Activated CD4-positive, alpha-beta T cell treated with anti-CD3 and anti-CD28 coated beads for 36 hours (primary cell): ENCODE results near the gene CECR2. TPM values are rescaled to one million over a fixed set of nuclear protein-coding genes. Genes with fewer than 3 reads are reported as not detected.

Source experiments
- ATAC-seq: fragments of 200-7000 bp; cut with Tn5 transposase; one replicate; pipeline ENCODE4 v1.10.0; 2021; ENCODE audit warnings: mild to moderate bottlenecking, moderate library complexity
- CTCF ChIA-PET: fragments of 350-600 bp; sonication (Branson Sonifier 250); formaldehyde crosslinking; loops from one replicate; lab custom pipeline; 2021; ENCODE audit warnings: antibody characterized with exemption; lab: Charles Lee
- POLR2A ChIA-PET: fragments of 350-600 bp; sonication (Branson Sonifier 250); formaldehyde crosslinking; loops from one replicate; lab custom pipeline; 2021; ENCODE audit warnings: antibody characterized with exemption, inconsistent platforms; lab: Charles Lee
- DNase-seq: peaks from one replicate; pipeline ENCODE4 v3.0.0-alpha.2; 2020
- H3K27ac Mint-ChIP-seq: one replicate; pipeline ENCODE4 v1.8.0; 2021; ENCODE audit warnings: mixed read lengths
- H3K27me3 Mint-ChIP-seq: one replicate; pipeline ENCODE4 v1.8.0; 2021; ENCODE audit warnings: mixed read lengths
- H3K36me3 Mint-ChIP-seq: one replicate; pipeline ENCODE4 v1.8.0; 2021; ENCODE audit warnings: low read depth, mixed read lengths
- H3K4me1 Mint-ChIP-seq: one replicate; pipeline ENCODE4 v1.8.0; 2021; ENCODE audit warnings: mixed read lengths
- H3K4me3 Mint-ChIP-seq: one replicate; pipeline ENCODE4 v1.8.0; 2021; ENCODE audit warnings: mild to moderate bottlenecking, moderate library complexity, mixed read lengths
- H3K9me3 Mint-ChIP-seq: one replicate; pipeline ENCODE4 v1.8.0; 2021; ENCODE audit warnings: low read depth, mixed read lengths
- intact Hi-C, 2 experiments: fragments of 100-400 bp; cut with DNase I in 1 of 2; cut with micrococcal nuclease in 1 of 2; formaldehyde crosslinking; loops; one replicate each; pipeline versions ENCODE4 v1.14.2 to v1.15.1; 2022 to 2024; cut with DNase I, micrococcal nuclease
- total RNA-seq, 2 experiments: library from RNA; stranded (reverse); gene quantifications; one replicate each; pipeline ENCODE4 v1.2.3, GENCODE V29; 2021

Gene CECR2
- total RNA-seq, 2 experiments from 2014 or later, result 0.18 TPM; not detected in 1

DNA sequence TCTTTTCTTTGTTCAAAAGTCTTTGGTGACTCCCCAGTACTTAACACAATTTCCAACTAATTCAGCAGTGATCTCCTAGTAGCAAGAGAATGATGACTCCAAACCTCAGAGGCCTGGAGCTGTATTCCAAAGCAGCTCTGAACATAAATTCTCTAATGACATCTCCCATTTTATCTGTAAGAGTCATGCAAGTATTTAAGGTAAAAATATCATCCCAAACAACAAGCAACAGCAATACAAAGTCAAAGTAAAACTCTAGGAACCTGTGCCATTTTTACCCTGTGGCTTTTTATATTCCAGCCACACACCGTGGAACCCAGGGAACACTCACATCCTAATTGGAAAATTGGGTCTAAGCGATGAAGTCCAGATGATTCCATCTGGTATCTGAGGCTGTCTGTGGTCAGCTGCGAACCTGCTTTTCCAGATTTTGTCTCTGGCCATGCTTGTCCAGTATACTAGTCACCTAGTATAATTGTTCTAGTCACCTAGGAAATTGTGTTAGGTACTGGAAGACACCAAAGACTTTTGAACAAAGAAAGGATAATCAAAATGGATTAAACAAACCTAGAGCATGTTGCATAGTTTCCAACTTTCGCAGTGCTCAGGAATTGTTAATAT lies 101.7 kb downstream of the CECR2 start:
- ChIA-PET POLR2A (no interaction called here), CTCF (interaction anchor here (0.8 kb wide), 1 partner anchor 18 kb away, joined by 3 read pairs; no protein-coding TSS in a partner anchor)
- no peak for ATAC-seq
- no peak overlapping the region for H3K4me3 Mint-ChIP-seq
- peaks cover 14% of the 10 kb centered on the region for H3K27me3 Mint-ChIP-seq
- no peaks in the 10 kb centered on the region for H3K36me3 Mint-ChIP-seq
- no peaks in the 10 kb centered on the region for H3K4me1 Mint-ChIP-seq
- no peaks in the 10 kb centered on the region for H3K9me3 Mint-ChIP-seq
- intact Hi-C loops, result no loop called here
- H3K27ac Mint-ChIP-seq, result no peak overlapping the region
- DNase-seq, result no peak

DNA sequence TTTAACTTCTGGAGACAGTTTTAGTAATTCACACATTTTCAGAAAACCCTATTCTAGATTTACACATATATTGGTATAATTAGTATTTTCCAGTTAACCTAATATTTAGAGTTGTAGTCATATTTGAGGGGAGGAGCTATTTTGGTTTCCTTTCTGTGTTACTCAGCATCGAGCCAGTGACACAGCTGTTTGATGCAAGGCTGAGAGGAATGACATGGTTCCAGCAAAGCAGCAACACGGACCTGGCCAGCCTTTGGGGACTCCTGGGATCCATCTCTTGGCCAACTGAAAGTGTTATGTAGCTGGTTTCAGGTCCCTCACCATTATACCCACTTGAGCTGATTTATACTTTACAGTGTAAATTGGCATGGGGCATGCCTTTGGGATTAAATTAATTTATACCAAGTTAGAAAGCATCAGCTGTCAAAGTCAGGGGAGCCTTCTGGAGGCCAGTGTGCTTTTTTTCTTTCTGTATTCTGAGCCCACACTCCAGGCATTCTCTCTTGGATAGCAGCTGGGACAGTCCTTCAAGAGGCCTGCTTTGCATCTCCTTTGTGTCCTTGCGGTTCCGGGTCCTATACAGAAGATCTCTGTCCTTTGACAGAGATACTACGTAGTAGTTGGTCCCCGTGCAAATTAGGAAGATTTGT lies 102.8 kb downstream of the CECR2 start:
- ChIA-PET CTCF (interaction anchor here (0.6 kb wide), 1 partner anchor 9 kb away, joined by 3 read pairs; no protein-coding TSS in a partner anchor), POLR2A (no interaction called here)
- ATAC-seq (no peak), DNase-seq (no peak)
- Mint-ChIP-seq H3K4me3 (no peak overlapping the region), H3K4me1 (no peaks in the 10 kb centered on the region), H3K9me3 (no peaks in the 10 kb centered on the region), H3K27me3 (peaks cover 16% of the 10 kb centered on the region), H3K36me3 (no peaks in the 10 kb centered on the region), H3K27ac (no peak overlapping the region)
- intact Hi-C loops, result no loop called here

DNA sequence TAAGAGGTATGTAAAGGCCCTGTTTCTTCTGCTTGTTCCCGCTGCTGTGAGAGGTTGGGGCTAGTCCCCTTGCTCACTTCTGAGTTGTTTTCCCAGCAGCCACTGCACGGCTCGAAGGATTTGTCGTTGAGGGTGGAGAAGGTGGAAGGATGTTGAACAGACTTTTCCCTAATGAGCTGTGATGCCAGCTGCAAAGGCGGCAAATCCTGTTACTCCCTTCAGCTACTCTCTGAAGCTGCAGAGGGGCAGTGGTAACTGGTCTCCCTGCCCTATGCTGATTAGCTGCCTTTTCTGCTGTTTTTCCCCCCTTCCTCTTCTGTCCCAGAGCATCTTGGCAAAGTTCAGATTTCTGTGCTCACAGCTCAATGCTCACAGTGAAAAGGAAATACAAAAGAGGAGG lies 103.7 kb downstream of the CECR2 start:
- ChIA-PET POLR2A (interaction anchor here (0.5 to 0.6 kb wide), 2 partner anchors 110 to 247 kb away, joined by 3 to 5 read pairs; no protein-coding TSS in a partner anchor), CTCF (interaction anchor here (1.0 to 1.3 kb wide), 2 partner anchors 28 to 97 kb away, joined by 3 read pairs; no protein-coding TSS in a partner anchor)
- H3K4me3 Mint-ChIP-seq, result no peak overlapping the region
- no peaks in the 10 kb centered on the region for H3K36me3 Mint-ChIP-seq
- peaks cover 16% of the 10 kb centered on the region for H3K27me3 Mint-ChIP-seq
- H3K9me3 Mint-ChIP-seq, result no peaks in the 10 kb centered on the region
- no peak overlapping the region for H3K27ac Mint-ChIP-seq
- no peaks in the 10 kb centered on the region for H3K4me1 Mint-ChIP-seq
- ATAC-seq (no peak), DNase-seq (no peak)
- intact Hi-C loops, result no loop called here

DNA sequence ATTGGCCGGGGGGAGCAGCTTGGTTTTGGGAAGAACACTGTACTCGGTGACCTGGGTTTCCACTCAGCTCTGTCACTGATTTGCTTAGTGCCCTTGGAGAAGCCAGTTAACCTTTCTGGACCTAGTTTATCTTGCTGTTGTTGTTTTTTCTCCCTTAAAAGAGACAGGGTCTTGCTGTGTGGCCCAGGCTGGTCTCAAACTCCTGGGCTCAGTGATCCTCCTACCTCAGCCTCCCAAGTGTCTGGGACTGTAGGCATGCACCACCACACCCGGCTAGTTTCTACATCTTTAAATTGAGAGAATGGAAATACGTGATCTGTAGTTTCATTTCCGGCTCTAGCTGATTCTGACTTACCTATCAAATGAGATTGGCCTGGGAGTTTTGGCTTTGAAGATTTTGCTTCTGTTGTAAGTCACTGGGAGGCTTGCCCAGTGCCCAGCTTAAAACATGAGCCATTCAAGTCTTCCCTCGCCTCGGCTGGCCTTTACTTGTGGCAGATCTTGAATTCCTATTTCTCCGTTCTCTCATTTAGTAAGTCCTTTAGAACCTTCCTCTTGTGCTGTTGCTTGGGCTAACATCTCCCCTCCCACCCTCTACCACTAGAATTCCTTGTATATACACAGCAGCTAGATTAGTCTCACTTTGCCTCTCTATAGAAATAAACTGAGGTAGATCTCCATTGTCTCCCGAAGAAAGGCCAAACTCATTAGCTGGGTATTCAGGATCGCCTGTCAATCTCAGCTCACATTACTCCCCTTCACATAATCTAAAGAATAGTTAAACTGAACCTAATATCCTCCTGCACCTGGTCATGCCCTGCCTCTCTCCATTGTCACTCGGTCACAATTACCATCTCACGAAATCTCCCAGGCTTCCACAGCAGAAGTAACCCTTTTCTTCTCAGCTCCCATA lies 106.3 kb downstream of the CECR2 start:
- Mint-ChIP-seq H3K36me3 (no peaks in the 10 kb centered on the region), H3K9me3 (no peaks in the 10 kb centered on the region), H3K4me3 (no peak overlapping the region), H3K27me3 (peaks cover 23% of the 10 kb centered on the region), H3K4me1 (no peaks in the 10 kb centered on the region), H3K27ac (no peak overlapping the region)
- ATAC-seq (no peak), DNase-seq (no peak)
- POLR2A ChIA-PET, result no interaction called here
- intact Hi-C loops, result no loop called here
- CTCF ChIA-PET, result interaction anchor here (1.6 kb wide), 1 partner anchor 26 kb away, joined by 3 read pairs; no protein-coding TSS in a partner anchor

DNA sequence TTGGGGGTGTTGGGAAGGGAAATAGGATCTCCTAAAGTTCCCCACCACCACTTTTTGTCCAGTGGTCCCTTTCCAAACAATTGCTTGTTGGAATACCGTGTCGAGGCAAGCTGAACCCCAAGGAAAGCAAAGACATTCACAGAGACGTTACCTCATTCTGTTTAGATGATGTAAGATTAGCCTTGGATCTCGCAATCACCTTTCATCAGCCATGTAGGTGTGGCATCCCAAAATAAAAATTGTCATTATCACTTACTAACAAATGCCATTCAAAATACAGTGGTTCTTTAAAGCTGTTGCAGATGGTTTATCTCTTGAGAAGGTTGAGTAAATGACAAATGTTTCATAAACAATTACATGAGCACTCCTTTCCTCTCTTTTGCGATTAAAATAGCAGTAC lies 107.6 kb downstream of the CECR2 start:
- Mint-ChIP-seq H3K9me3 (no peaks in the 10 kb centered on the region), H3K27me3 (peaks cover 23% of the 10 kb centered on the region), H3K27ac (no peak overlapping the region), H3K4me1 (no peaks in the 10 kb centered on the region), H3K4me3 (no peak overlapping the region), H3K36me3 (no peaks in the 10 kb centered on the region)
- POLR2A ChIA-PET, result no interaction called here
- CTCF ChIA-PET, result interaction anchor here (0.6 to 1.6 kb wide), 2 partner anchors 25 to 372 kb away, joined by 3 read pairs; no protein-coding TSS in a partner anchor
- no peak for ATAC-seq
- intact Hi-C loops, result no loop called here
- DNase-seq, result no peak

DNA sequence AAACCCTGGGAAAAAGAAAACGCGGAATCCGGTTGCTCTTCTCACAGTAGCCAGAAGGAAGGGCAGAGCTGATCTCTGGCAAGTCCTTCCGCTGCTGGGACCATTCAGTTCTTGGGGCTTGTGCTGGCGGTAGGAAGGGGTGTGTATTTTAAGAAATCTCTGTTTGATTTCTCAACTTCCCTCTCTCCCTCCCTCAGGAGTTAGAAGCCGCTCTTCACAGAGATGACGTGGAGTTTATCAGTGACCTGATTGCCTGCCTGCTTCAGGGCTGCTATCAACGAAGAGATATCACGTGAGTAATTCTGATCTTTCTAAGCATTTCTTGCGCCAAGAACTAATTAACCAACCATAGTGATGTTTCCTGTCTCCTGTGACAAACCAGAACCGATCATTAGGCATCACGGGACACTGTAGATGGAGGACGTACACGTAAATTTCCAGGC lies 108.2 kb downstream of the CECR2 start:
- Mint-ChIP-seq H3K27me3 (peaks cover 23% of the 10 kb centered on the region), H3K4me3 (no peak overlapping the region), H3K27ac (no peak overlapping the region), H3K4me1 (no peaks in the 10 kb centered on the region), H3K9me3 (no peaks in the 10 kb centered on the region), H3K36me3 (no peaks in the 10 kb centered on the region)
- no peak for ATAC-seq
- DNase-seq, result no peak
- intact Hi-C loops, result no loop called here
- POLR2A ChIA-PET, result no interaction called here
- CTCF ChIA-PET, result interaction anchor here (1.6 kb wide), 1 partner anchor 24 kb away, joined by 3 read pairs; no protein-coding TSS in a partner anchor

DNA sequence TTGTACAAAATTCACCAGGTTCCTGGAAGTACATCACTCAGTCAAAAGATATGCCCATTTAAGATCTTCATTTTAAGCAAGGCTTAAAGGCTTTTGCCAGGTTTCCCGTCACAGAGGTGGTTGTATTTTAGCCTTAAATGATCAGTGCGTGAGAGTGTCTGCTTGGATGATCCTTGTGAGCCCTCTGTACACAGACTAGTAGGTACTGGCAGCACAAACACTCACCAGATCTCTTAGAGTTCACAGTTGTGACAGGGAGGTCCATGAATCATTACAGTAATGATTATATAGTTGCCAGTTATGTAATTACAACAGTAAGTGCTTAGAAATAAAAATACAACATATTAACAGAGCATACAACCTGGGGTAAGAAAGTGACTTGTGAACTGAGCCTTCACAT lies 109.9 kb downstream of the CECR2 start:
- intact Hi-C loops, result no loop called here
- Mint-ChIP-seq H3K27me3 (peaks cover 23% of the 10 kb centered on the region), H3K9me3 (no peaks in the 10 kb centered on the region), H3K27ac (no peak overlapping the region), H3K36me3 (no peaks in the 10 kb centered on the region), H3K4me1 (no peaks in the 10 kb centered on the region), H3K4me3 (no peak overlapping the region)
- CTCF ChIA-PET, result interaction anchor here (1.0 kb wide), 1 partner anchor 10 kb away, joined by 3 read pairs; no protein-coding TSS in a partner anchor
- no peak for DNase-seq
- POLR2A ChIA-PET, result no interaction called here
- ATAC-seq, result no peak

DNA sequence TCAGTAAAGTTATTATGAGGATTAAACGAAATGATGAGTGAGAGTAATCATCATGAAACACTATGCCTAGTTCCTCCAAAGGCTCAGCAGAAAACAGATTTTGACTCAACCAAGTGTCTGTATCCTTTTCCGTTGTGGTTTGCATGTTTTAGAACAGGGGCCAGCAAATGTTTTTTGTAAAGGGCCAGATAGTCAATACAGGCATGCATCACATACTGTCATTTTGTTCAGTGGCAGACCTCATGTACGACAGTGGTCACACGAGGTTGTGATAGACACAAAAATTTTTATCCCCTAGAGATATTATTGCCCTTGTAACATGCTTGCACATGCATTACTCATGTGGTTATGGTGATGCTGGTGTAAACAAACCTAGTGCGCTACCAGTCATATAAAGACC lies 112.2 kb downstream of the CECR2 start:
- no peaks in the 10 kb centered on the region for H3K9me3 Mint-ChIP-seq
- no peak for DNase-seq
- no peaks in the 10 kb centered on the region for H3K4me1 Mint-ChIP-seq
- no peak overlapping the region for H3K4me3 Mint-ChIP-seq
- H3K36me3 Mint-ChIP-seq, result no peaks in the 10 kb centered on the region
- H3K27me3 Mint-ChIP-seq, result peaks cover 13% of the 10 kb centered on the region
- no peak overlapping the region for H3K27ac Mint-ChIP-seq
- ATAC-seq, result no peak
- CTCF ChIA-PET, result interaction anchor here (0.6 kb wide), 1 partner anchor 10 kb away, joined by 3 read pairs; no protein-coding TSS in a partner anchor
- intact Hi-C loops, result no loop called here
- POLR2A ChIA-PET, result interaction anchor here (0.6 kb wide), 1 partner anchor 421 kb away, joined by 4 read pairs; no protein-coding TSS in a partner anchor

DNA sequence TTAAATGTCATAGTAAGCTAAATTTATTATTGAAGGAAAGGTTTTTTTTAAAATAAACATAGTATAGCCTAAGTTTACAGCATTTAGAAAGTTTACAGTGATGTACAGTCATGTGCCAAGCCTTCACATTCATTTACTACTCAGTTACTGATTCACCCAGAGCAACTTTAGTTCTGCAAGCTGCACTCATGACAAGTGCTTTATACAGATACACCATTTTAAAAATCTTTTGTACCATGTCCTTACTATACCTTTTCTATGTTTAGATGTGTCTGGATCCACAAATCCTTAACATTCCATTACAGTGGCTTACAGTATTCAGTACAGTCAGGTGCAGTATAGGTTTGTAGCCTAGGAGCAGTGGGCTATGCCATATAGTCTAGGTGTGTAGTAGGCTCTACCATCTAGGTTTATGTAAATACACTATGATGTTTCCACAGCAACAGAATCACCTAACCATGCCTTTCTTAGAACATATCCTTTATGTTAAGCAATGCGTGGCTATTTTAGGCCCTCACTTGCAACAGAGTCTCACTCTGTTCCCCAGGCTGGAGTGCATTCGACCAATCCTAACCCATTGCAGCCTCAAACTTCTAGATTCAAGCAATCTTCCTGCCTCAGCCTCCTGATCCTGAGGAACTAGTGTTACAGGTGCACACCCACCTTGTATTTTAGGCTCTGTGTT lies 114.6 kb downstream of the CECR2 start:
- intact Hi-C loops, result no loop called here
- Mint-ChIP-seq H3K36me3 (no peaks in the 10 kb centered on the region), H3K4me1 (no peaks in the 10 kb centered on the region), H3K27me3 (peaks cover 5% of the 10 kb centered on the region), H3K4me3 (no peak overlapping the region), H3K9me3 (no peaks in the 10 kb centered on the region), H3K27ac (no peak overlapping the region)
- POLR2A ChIA-PET, result no interaction called here
- CTCF ChIA-PET, result interaction anchor here (1.1 to 1.4 kb wide), 2 partner anchors 18 to 42 kb away, joined by 3 to 6 read pairs; no protein-coding TSS in a partner anchor
- DNase-seq, result no peak
- ATAC-seq, result no peak

DNA sequence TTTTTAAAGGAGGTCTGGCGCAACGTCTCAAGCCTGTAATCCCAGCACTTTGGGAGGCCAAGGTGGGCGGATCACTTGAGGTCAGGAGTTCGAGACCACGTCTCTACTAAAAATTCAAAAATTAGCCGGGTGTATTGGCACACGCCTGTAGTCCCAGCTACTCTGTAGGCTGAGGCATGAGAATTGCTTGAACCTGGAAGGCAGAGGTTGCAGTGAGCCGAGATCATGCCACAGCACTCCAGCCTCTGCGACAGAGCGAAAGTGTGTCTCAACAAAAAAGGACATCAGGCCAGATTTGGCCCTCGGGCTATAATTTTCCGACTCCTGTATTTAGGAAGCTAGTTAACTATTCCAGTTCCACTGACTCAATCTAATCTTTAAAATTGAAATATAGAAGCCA lies 115.3 kb downstream of the CECR2 start:
- intact Hi-C loops, result no loop called here
- ATAC-seq, result no peak
- ChIA-PET POLR2A (no interaction called here), CTCF (interaction anchor here (1.4 kb wide), 1 partner anchor 17 kb away, joined by 6 read pairs; no protein-coding TSS in a partner anchor)
- Mint-ChIP-seq H3K27ac (no peak overlapping the region), H3K9me3 (no peaks in the 10 kb centered on the region), H3K4me1 (no peaks in the 10 kb centered on the region), H3K27me3 (no peaks in the 10 kb centered on the region), H3K36me3 (no peaks in the 10 kb centered on the region), H3K4me3 (no peak overlapping the region)
- no peak for DNase-seq
